ENCODE data around the gene NTRK2. TPM values are rescaled to one million over a fixed set of nuclear protein-coding genes. Genes with fewer than 3 reads are reported as not detected.

NTRK2 gene
- total RNA-seq, 1 experiment from 2014 or later: not detected

DNA sequence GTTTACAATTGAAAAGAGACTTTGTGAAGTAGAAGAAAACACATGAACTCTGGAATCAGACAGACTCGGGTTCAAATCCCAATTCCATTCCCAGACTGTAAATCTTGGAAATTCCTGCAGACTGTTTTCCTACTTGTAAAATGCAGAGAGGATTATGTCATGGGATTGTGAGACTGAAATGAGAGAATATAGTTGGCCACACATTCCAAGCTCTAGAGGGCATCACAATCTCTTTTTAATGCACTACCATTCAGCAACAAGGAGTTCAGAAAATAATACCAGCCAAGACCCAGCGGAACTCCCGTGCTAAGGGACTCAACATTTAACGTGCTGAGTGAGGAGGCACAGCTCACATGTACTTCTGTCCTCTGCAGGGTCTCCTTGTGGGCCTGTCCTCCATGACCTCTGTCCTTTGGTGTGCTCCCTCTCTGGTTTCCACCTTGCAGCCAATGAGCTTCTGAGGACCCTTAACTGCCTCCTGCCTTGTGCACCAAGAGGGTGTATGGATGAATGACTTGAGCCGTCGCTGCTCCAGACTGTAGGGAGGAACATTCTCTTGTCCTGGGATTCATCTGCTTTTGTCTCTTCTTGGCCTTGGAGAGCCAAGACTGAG, 263.5 kb downstream of the NTRK2 start:
- DNase-seq (ENCODE audit: low read depth, low spot score): no peak

More for the DNA sequence above, 263.5 kb downstream of the NTRK2 start:
- Histone ChIP-seq H3K4me1 (ENCODE audit: control insufficient read depth in 1 of 2, insufficient read depth in 2 of 2, low read length in 2 of 2) (no peaks in the 10 kb centered on the region), H3K4me3 (replicated peaks in 1 of 2; ENCODE audit: low read depth in 1 of 2, low read length in 2 of 2) (no peak overlapping the region), H3K27ac (ENCODE audit: low read depth, low read length) (no peak overlapping the region), H3K79me2 (ENCODE audit: insufficient read depth, low read length) (no peaks in the 10 kb centered on the region), H3K9me2 (ENCODE audit: insufficient read depth) (no peaks in the 10 kb centered on the region), H2AFZ (ENCODE audit: low read depth, low read length, poor library complexity, severe bottlenecking) (no peak overlapping the region), H3K9ac (ENCODE audit: low read length) (no peak overlapping the region), H4K20me1 (ENCODE audit: insufficient read depth) (no peaks in the 10 kb centered on the region), H3K9me3 (ENCODE audit: control insufficient read depth in 1 of 2, insufficient read depth in 1 of 2, low read depth in 1 of 2, low read length in 2 of 2) (no peaks in the 10 kb centered on the region), H3K36me3 (ENCODE audit: control insufficient read depth in 1 of 2, insufficient read depth in 2 of 2, low read length in 2 of 2) (no peaks in the 10 kb centered on the region), H3K27me3 (ENCODE audit: insufficient read depth, low read length) (no peaks in the 10 kb centered on the region), H3K4me2 (ENCODE audit: low read length) (no peak overlapping the region)
- CTCF ChIA-PET: interaction anchor here (0.7 kb wide), 1 partner anchor 152 kb away, joined by 3 read pairs; no protein-coding TSS in a partner anchor
- POLR2A ChIA-PET: no interaction called here
- TF ChIP-seq, protein P1, sequence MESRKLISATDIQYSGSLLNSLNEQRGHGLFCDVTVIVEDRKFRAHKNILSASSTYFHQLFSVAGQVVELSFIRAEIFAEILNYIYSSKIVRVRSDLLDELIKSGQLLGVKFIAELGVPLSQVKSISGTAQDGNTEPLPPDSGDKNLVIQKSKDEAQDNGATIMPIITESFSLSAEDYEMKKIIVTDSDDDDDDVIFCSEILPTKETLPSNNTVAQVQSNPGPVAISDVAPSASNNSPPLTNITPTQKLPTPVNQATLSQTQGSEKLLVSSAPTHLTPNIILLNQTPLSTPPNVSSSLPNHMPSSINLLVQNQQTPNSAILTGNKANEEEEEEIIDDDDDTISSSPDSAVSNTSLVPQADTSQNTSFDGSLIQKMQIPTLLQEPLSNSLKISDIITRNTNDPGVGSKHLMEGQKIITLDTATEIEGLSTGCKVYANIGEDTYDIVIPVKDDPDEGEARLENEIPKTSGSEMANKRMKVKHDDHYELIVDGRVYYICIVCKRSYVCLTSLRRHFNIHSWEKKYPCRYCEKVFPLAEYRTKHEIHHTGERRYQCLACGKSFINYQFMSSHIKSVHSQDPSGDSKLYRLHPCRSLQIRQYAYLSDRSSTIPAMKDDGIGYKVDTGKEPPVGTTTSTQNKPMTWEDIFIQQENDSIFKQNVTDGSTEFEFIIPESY (IDR thresholded peaks at IDR 0.05; ENCODE audit: extremely low read depth, insufficient replicate concordance, low read length): no peak
- TF ChIP-seq, protein P2, sequence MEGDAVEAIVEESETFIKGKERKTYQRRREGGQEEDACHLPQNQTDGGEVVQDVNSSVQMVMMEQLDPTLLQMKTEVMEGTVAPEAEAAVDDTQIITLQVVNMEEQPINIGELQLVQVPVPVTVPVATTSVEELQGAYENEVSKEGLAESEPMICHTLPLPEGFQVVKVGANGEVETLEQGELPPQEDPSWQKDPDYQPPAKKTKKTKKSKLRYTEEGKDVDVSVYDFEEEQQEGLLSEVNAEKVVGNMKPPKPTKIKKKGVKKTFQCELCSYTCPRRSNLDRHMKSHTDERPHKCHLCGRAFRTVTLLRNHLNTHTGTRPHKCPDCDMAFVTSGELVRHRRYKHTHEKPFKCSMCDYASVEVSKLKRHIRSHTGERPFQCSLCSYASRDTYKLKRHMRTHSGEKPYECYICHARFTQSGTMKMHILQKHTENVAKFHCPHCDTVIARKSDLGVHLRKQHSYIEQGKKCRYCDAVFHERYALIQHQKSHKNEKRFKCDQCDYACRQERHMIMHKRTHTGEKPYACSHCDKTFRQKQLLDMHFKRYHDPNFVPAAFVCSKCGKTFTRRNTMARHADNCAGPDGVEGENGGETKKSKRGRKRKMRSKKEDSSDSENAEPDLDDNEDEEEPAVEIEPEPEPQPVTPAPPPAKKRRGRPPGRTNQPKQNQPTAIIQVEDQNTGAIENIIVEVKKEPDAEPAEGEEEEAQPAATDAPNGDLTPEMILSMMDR (IDR thresholded peaks at IDR 0.05 in 2 of 3, conservative IDR thresholded peaks at IDR 0.05 in 1 of 3; ENCODE audit: borderline replicate concordance in 1 of 3, insufficient read depth in 1 of 3, low read depth in 2 of 3, low read length in 2 of 3): peak in 2 of 3 experiments; percentile 43 to 62; a peak in 4 of 6 replicates
- TF ChIP-seq RAD21 (IDR thresholded peaks at IDR 0.05; ENCODE audit: low read depth): peak; percentile 34; the same call in 1 of the 2 replicates
- peak; percentile 79 for ATAC-seq
- RAD21 ChIA-PET (ENCODE audit: low non-redundant PET in 1 of 2, low total read pairs in 2 of 2, uncharacterized antibody in 2 of 2, unreplicated experiment in 2 of 2): no interaction called here
- BruUV-seq (replicated peaks): no TSS peak
- intact Hi-C loops (cut with micrococcal nuclease): no loop called here

Measured in HCT116 (cell line).